ENCODE results near the gene SMOC2. TPM values are rescaled to one million over a fixed set of nuclear protein-coding genes. Genes with fewer than 3 reads are reported as not detected.

SMOC2 gene
- total RNA-seq, 1 experiment from 2014 or later = 0.42 TPM

DNA sequence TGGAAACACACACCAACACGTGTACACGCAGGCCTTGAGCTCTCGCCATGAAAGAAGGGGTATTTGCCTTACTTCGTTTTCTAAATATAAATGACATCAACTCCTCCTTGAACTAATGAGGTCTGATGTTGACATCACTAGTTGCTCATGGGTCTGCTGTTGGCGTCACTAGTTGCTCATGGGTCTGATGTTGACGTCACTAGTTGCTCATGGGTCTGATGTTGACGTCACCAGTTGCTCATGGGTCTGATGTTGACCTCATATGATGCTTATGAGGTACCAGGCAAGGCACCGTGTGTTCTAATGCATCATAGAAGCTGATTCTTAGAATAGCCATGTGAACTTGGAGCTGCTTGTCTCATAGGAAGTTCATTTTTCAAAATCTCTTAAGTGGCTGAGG lies 116.5 kb downstream of the SMOC2 start:
- no TSS peak for BruUV-seq (replicated peaks)
- TF ChIP-seq YY1 (IDR thresholded peaks at IDR 0.05; ENCODE audit: extremely low read depth, insufficient replicate concordance, low read depth, low read length) = no peak
- CTCF ChIA-PET = no interaction called here
- Histone ChIP-seq H3K27me3 (ENCODE audit: insufficient read depth, low read length) (no peaks in the 10 kb centered on the region), H3K9me2 (ENCODE audit: insufficient read depth) (no peaks in the 10 kb centered on the region), H3K27ac (ENCODE audit: low read depth, low read length) (no peak overlapping the region), H3K79me2 (ENCODE audit: insufficient read depth, low read length) (no peaks in the 10 kb centered on the region), H3K9me3 (ENCODE audit: control insufficient read depth in 1 of 2, insufficient read depth in 1 of 2, low read depth in 1 of 2, low read length in 2 of 2) (no peaks in the 10 kb centered on the region; a peak in 1 of 4 replicates), H3K9ac (ENCODE audit: low read length) (no peak overlapping the region), H4K20me1 (ENCODE audit: insufficient read depth) (no peaks in the 10 kb centered on the region), H3K36me3 (ENCODE audit: control insufficient read depth in 1 of 2, insufficient read depth in 2 of 2, low read length in 2 of 2) (no peaks in the 10 kb centered on the region), H3K4me3 (replicated peaks in 1 of 2; ENCODE audit: low read depth in 1 of 2, low read length in 2 of 2) (no peak overlapping the region), H3K4me1 (ENCODE audit: control insufficient read depth in 1 of 2, insufficient read depth in 2 of 2, low read length in 2 of 2) (peaks cover 0 to 4% of the 10 kb centered on the region in 2 experiments; a peak in 1 of 4 replicates), H3K4me2 (ENCODE audit: low read length) (no peak overlapping the region), H2AFZ (ENCODE audit: low read depth, low read length, poor library complexity, severe bottlenecking) (no peak overlapping the region)
- RAD21 ChIA-PET (ENCODE audit: low non-redundant PET in 1 of 2, low total read pairs in 2 of 2, uncharacterized antibody in 2 of 2, unreplicated experiment in 2 of 2) = no interaction called here
- DNase-seq (ENCODE audit: low read depth, low spot score) (no peak), ATAC-seq (no peak)
- intact Hi-C loops (cut with micrococcal nuclease) = no loop called here
- POLR2A ChIA-PET = no interaction called here

DNA sequence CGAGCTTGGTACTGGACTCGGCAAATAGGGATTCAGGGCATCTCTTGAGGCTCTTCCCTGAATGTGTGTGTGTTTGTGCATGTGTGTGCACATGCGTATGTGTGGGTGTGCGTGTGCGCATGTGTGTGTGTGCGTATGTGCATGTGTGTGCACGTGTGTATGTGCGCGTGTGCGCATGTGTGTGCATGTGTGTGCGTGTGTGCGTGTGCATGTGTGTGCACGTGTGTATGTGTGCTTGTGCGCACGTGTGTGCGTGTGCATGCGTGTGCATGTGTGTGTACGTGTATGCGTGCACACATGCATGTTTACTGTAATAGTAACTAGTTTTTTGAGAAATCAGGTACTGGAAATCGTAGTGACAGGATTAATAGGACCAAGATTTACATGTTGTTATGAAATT lies 117.7 kb downstream of the SMOC2 start:
- TF ChIP-seq, protein P1, sequence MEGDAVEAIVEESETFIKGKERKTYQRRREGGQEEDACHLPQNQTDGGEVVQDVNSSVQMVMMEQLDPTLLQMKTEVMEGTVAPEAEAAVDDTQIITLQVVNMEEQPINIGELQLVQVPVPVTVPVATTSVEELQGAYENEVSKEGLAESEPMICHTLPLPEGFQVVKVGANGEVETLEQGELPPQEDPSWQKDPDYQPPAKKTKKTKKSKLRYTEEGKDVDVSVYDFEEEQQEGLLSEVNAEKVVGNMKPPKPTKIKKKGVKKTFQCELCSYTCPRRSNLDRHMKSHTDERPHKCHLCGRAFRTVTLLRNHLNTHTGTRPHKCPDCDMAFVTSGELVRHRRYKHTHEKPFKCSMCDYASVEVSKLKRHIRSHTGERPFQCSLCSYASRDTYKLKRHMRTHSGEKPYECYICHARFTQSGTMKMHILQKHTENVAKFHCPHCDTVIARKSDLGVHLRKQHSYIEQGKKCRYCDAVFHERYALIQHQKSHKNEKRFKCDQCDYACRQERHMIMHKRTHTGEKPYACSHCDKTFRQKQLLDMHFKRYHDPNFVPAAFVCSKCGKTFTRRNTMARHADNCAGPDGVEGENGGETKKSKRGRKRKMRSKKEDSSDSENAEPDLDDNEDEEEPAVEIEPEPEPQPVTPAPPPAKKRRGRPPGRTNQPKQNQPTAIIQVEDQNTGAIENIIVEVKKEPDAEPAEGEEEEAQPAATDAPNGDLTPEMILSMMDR (IDR thresholded peaks at IDR 0.05 in 2 of 3, conservative IDR thresholded peaks at IDR 0.05 in 1 of 3; ENCODE audit: borderline replicate concordance in 1 of 3, insufficient read depth in 1 of 3, low read depth in 2 of 3, low read length in 2 of 3) = no peak
- TF ChIP-seq SIN3A (IDR thresholded peaks at IDR 0.05; ENCODE audit: low read depth) = no peak
- TF ChIP-seq CBX3 (IDR thresholded peaks at IDR 0.05; ENCODE audit: low read depth) = no peak
- no peak for TF ChIP-seq YY1 (IDR thresholded peaks at IDR 0.05; ENCODE audit: extremely low read depth, insufficient replicate concordance, low read depth, low read length)
- no peak for TF ChIP-seq POLR2AphosphoS5 (IDR thresholded peaks at IDR 0.05; ENCODE audit: low read depth, low read length)
- TF ChIP-seq EZH2phosphoT487 (IDR thresholded peaks at IDR 0.05; ENCODE audit: borderline replicate concordance) = no peak
- TF ChIP-seq SP1 (IDR thresholded peaks at IDR 0.05; ENCODE audit: low read depth) = no peak
- TF ChIP-seq JUND (IDR thresholded peaks at IDR 0.05) = no peak
- no peak for TF ChIP-seq ZNF274 (IDR thresholded peaks at IDR 0.05; ENCODE audit: low read depth, low read length)
- TF ChIP-seq RAD21 (IDR thresholded peaks at IDR 0.05; ENCODE audit: low read depth) = no peak
- no peak for TF ChIP-seq ZFX (IDR thresholded peaks at IDR 0.05)
- TF ChIP-seq EZH2 (IDR thresholded peaks at IDR 0.05) = no peak
- TF ChIP-seq, protein P2, sequence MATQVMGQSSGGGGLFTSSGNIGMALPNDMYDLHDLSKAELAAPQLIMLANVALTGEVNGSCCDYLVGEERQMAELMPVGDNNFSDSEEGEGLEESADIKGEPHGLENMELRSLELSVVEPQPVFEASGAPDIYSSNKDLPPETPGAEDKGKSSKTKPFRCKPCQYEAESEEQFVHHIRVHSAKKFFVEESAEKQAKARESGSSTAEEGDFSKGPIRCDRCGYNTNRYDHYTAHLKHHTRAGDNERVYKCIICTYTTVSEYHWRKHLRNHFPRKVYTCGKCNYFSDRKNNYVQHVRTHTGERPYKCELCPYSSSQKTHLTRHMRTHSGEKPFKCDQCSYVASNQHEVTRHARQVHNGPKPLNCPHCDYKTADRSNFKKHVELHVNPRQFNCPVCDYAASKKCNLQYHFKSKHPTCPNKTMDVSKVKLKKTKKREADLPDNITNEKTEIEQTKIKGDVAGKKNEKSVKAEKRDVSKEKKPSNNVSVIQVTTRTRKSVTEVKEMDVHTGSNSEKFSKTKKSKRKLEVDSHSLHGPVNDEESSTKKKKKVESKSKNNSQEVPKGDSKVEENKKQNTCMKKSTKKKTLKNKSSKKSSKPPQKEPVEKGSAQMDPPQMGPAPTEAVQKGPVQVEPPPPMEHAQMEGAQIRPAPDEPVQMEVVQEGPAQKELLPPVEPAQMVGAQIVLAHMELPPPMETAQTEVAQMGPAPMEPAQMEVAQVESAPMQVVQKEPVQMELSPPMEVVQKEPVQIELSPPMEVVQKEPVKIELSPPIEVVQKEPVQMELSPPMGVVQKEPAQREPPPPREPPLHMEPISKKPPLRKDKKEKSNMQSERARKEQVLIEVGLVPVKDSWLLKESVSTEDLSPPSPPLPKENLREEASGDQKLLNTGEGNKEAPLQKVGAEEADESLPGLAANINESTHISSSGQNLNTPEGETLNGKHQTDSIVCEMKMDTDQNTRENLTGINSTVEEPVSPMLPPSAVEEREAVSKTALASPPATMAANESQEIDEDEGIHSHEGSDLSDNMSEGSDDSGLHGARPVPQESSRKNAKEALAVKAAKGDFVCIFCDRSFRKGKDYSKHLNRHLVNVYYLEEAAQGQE (IDR thresholded peaks at IDR 0.05; ENCODE audit: low read depth) = no peak
- no peak for TF ChIP-seq CEBPB (IDR thresholded peaks at IDR 0.05; ENCODE audit: low read depth)
- TF ChIP-seq SRF (IDR thresholded peaks at IDR 0.05; ENCODE audit: low read depth) = no peak
- ATAC-seq (no peak), DNase-seq (ENCODE audit: low read depth, low spot score) (no peak)
- Histone ChIP-seq H3K79me2 (ENCODE audit: insufficient read depth, low read length) (no peaks in the 10 kb centered on the region), H3K4me3 (replicated peaks in 1 of 2; ENCODE audit: low read depth in 1 of 2, low read length in 2 of 2) (no peak overlapping the region), H3K9ac (ENCODE audit: low read length) (no peak overlapping the region), H3K27me3 (ENCODE audit: insufficient read depth, low read length) (no peaks in the 10 kb centered on the region), H3K27ac (ENCODE audit: low read depth, low read length) (no peak overlapping the region), H4K20me1 (ENCODE audit: insufficient read depth) (no peaks in the 10 kb centered on the region), H3K9me2 (ENCODE audit: insufficient read depth) (no peaks in the 10 kb centered on the region), H3K4me2 (ENCODE audit: low read length) (no peak overlapping the region), H3K4me1 (ENCODE audit: control insufficient read depth in 1 of 2, insufficient read depth in 2 of 2, low read length in 2 of 2) (peaks cover 0 to 4% of the 10 kb centered on the region in 2 experiments; a peak in 1 of 4 replicates), H3K9me3 (ENCODE audit: control insufficient read depth in 1 of 2, insufficient read depth in 1 of 2, low read depth in 1 of 2, low read length in 2 of 2) (no peaks in the 10 kb centered on the region; a peak in 1 of 4 replicates), H2AFZ (ENCODE audit: low read depth, low read length, poor library complexity, severe bottlenecking) (no peak overlapping the region), H3K36me3 (ENCODE audit: control insufficient read depth in 1 of 2, insufficient read depth in 2 of 2, low read length in 2 of 2) (no peaks in the 10 kb centered on the region)
- ChIA-PET POLR2A (no interaction called here), RAD21 (ENCODE audit: low non-redundant PET in 1 of 2, low total read pairs in 2 of 2, uncharacterized antibody in 2 of 2, unreplicated experiment in 2 of 2) (no interaction called here), CTCF (no interaction called here)
- intact Hi-C loops (cut with micrococcal nuclease) = no loop called here
- no TSS peak for BruUV-seq (replicated peaks)
